ENCODE results near the gene KIF19.

DNA sequence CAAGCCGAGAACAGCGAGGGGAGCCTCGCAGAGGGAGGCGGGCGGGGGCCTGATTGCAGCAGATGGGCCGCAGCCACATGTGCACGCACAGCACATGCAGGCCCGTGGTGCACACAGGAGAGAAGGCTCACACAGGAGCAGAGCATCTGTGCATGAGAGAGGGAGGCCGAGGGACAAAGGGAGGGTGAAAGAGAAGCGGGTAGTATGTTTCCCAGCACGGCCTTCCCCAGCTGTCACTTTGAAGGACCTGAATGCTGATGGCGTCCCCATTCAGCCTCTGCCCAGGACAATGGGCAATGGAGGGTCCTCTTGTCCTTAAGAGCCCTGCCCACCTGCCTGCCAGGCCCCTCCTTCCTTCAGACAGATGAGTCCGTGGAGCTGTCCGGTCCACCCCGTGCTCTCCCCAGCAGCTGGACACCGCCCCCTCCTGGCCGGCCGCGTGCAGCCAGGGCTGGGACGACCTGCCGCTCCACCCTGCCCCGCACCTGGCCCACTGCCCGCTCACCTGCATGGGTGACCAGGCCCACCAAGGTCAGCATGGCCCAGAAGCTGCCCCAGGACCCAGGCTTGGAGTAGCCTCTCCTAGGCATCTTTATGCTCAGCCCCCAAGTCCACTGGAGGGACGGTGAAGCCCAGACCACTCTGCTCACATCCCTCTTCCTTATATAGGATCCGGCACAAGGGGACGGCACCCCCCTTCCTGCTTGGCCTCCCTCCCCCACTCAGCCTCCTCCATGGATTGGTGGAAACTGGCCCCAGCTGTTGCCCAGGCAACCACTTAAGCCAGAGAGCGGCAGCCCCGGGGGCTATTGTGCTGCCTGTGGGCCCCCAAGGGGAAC is 35.4 kb downstream of the KIF19 start, which contains the start of gene BTBD17:
- TF ChIP-seq, protein P1, sequence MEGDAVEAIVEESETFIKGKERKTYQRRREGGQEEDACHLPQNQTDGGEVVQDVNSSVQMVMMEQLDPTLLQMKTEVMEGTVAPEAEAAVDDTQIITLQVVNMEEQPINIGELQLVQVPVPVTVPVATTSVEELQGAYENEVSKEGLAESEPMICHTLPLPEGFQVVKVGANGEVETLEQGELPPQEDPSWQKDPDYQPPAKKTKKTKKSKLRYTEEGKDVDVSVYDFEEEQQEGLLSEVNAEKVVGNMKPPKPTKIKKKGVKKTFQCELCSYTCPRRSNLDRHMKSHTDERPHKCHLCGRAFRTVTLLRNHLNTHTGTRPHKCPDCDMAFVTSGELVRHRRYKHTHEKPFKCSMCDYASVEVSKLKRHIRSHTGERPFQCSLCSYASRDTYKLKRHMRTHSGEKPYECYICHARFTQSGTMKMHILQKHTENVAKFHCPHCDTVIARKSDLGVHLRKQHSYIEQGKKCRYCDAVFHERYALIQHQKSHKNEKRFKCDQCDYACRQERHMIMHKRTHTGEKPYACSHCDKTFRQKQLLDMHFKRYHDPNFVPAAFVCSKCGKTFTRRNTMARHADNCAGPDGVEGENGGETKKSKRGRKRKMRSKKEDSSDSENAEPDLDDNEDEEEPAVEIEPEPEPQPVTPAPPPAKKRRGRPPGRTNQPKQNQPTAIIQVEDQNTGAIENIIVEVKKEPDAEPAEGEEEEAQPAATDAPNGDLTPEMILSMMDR (IDR thresholded peaks at IDR 0.05): peak; percentile 41
- TF ChIP-seq EZH2 (IDR thresholded peaks at IDR 0.05; ENCODE audit: borderline replicate concordance, insufficient read depth, low read depth, low read length, poor library complexity, severe bottlenecking): no peak

Measured in B cell (primary cell).